ENCODE measurements around the gene ABCD3. TPM values are rescaled to one million over a fixed set of nuclear protein-coding genes. Genes with fewer than 3 reads are reported as not detected.

ABCD3 gene
- total RNA-seq, 1 experiment from 2014 or later: 32.2 TPM

DNA sequence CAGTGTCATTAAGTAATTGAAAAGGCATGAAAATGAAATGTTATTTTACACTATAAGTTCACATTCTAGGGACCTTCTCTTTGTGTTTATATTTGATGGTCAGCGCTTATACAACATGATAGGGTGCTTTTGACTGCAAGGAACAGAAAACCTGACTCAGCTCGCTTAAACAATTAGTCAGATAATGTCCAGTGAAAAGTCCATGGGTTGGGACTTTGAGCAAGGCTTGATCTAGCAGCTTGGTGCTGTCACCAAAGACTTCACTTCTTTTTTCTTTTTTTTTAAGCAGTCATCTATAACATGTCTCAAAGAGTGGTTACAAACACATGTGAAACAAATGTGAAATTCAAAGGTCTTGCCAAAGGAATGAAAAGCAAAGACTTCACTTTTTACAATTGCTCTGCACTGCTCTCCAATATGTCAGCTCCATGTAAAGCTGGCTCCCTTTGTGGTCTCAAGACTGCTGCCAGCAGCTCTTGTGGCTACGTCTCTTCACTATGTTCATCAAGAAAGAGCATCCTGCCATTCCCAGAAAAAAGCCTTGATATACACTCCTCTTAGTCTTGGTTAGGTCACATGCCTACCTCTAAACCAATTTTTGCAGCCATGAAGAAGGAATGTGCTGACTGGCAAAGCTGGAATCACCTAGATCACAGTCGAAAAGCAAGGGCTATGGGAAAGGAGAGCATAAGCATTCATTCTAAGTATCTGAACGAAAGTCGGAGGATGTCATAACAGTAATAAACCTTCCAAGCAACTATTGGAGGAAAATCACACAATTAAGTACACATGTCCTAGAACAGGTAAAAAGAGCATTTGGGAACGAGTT, 108.2 kb downstream of the ABCD3 start:
- no peak for DNase-seq (ENCODE audit: low read depth)

DNA sequence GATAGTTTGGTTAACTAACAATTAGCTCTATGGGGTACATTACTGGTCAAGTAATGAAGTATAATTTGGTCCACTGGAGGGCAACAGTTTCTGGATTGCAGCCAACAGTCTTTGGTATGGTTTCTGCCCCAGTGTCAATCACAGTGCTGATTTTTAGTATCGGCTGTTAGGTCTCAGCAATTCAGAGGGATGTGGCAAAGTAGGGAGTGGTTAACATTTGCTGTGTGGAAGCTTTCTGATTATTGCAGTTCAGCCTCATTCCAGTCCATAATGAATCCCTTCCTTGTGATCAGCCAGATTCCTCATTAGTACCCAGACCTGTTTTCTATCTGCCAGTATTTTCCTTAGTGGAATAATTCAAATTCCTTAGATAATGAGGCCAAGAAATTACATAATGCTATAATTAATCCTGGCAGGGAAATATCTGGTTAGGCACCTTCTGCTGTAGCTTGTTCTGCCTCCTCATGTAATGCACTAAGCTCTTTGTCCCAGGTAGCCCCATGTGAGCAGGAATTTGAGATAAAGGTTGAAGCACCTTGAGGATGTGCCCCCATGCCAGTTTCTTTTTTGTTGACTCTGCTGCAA, 109.3 kb downstream of the ABCD3 start:
- DNase-seq (ENCODE audit: low read depth): no peak

DNA sequence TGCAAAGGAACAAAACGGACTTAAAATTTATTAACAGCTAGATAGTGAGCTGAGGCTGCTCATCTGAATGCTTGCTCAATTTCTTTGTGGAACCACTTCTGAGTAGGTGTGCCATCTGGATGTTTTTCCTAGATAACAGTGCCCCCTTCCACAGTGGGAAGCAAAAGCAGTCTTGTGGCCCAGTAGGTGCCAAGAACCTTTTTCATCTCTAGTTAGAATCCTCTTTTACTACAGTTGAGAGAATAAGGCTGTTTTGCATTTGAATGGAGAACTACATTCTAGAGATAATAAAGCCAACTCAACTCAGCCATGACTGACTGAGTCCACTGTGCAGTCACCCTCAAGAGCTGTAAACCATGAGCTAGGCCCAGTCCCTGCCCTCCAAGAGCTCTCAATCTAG, 110.1 kb downstream of the ABCD3 start:
- no peak for DNase-seq (ENCODE audit: low read depth)

DNA sequence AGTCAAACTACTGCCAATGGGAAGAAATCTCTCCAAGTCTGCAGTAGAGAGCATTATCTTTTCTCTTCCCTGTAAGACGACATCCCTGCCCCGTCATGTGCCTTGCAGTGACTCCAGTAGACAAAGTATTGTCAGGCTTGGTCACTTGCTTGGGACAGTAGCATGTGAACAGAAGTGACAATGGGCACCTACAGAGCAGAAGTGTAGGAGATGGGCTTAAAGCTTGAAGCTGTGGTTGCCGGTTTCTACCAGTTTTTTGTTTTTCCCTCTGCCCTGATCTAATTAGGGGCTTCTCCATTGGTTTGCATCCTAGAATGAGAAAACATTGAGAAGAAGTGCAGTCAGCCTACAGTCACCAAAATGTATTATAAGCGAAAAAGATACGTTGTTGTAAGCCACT, 110.6 kb downstream of the ABCD3 start:
- no peak for DNase-seq (ENCODE audit: low read depth)

DNA sequence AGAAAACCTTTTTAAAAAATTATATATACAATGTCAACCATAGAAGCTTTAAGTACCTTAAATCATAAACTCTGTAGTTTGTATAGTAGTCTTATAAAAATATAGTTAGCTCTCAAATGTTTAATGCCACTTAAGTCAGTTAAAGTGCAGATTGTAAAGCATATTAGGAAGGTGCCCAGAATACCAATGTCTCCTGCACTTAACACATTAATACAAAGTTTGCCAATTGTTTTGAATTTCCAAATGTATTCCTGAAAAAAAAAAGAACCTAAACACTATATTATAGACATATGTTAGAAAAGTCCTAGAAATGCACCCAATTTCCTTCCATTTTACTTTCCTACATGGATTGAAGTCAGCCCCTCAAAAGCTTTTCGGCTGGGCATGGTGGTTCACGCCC, 111.2 kb downstream of the ABCD3 start:
- DNase-seq (ENCODE audit: low read depth): no peak

DNA sequence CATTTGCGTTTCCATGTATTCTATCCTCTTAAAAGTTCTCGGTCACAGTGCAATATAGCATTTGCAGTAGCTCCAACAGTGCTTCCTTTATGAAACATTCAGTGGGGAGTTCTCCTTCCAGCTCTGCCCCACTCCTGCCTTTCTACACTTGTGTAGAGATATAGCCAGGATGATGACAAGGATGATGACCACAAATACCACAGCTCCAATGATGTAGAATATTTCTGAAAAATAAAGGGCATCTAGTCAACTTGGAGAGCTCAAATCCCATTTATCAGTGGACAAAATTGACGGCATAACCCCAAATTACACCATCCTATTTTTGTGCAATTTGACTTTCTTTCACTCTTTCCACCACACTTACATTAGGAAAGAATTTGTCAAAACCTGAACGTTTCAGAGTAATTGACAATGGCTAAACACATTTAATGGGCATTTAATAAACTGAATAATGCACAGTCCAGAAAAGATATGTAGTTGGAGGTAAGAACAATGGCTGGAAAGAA, 112.2 kb downstream of the ABCD3 start:
- no peak for DNase-seq (ENCODE audit: low read depth)

DNA sequence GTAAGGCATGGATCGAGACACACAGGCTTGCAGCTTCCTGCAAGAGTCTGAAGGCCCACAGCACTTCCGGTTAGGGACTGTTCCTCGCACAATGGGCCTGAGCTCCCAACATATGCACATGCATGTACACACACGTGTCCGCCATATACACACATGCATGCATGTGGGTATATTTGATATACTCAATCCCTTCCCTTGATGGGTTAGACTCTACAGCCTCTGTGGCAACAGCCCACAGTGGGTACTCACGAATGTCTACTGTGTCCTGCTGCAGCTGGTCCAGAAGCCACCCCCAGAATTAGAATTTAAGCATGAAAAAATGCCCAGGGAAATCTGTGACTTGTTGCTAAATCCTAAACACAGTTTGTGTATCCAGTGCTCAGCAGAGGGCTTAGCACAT, 113.5 kb downstream of the ABCD3 start:
- no peak for DNase-seq (ENCODE audit: low read depth)

DNA sequence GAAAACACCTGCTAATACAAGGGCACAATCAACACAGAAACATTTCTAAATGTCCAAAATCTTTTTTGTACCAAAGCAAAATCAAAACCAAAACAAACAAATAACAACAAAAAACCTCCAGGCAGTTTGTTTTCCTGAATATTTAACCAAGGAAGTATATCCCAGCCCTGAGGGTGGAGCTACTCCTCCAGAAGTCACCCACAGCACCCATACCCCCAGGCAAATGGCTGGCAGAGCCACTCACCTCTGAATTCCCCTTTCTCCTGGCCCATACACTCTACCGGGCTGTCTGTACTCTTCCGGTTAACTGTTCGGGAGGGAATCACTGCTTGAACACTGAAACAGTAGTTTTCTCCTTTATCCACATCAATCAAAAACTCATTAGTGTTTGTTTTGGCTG, 113.9 kb downstream of the ABCD3 start:
- DNase-seq (ENCODE audit: low read depth): no peak

DNA sequence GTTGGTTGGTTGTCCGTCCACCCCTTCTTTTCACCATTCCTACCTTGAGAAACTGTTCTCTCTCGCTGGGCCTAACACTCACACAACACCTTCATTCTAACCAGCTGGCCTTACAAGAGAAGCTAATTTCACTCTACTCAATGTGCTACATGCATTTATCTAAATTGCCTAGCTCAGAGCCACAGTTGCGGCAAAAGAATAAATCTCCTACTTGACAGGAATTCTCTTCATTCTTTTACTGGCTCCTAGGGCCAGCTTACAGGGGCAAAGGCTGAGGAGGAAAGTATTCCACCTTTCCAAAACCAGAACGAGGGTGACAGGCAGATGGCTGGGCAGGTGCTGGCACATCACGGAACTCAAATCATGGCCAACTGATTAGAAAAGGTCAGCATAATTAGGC, 116.9 kb downstream of the ABCD3 start:
- DNase-seq (ENCODE audit: low read depth): no peak

DNA sequence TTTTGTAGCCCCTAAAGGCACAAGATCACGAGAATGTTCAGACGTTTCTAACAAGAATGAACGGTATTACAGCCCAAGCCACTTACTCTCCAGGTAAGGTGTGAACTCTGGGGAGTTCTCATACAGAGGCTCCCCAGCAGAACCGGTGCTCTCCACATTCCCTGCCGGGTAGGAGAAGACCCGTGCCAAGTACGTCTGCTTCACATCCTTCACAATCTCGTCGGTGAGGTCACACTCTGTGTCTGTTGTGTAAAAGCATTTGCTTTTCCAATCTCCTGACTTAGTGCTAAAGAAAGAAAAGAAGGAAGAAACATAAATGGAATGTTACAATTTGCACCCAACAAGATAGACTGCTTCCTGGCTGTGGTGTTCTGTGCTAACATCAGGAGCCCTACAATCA, 117.7 kb downstream of the ABCD3 start:
- DNase-seq (ENCODE audit: low read depth): no peak

DNA sequence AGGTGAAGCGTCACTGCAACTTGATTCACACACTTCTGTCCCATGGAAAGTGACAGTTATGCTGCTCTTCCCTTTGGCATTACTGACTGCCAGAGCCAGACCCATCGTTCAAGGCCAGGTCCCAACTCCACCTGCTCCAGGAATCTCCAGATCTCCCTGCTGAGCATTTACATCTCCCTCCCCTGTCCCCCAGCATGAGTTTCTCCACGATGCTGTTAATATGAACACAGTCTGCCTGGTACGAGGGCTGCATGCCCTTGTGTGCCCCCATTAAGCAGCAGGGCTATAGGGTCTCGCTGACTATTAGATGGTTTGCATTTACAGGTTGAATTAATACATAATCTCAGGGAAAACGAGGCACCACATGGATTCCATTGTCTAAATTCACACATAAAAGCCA, 119.1 kb downstream of the ABCD3 start:
- no peak for DNase-seq (ENCODE audit: low read depth)

DNA sequence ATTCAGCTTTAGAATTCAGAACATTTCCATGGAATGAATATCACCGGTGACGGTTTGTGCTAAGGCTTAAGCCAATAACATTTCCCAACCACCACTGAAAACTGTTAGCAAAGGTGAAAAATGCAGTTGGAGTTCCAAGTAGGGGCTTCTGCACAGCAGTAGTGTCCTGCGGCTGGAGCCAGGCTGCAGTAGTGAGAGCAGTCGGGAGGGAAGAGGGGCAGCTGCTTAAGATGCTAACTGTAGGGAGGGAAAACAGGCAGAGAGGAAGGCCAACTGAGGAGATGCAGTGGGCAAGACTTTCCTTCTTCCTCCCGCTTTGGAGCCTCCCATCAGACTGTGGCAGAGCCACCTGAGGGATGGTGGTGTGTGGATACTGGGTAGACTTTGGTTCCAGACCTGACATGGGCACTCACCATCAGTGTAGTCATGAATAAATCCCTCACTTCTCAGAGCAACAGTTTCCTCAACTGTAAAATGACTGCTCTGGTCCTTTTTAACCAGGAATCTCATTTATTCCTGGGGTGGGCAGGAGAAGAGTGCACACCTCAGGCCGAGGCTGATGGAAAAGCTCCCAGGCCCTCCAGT, 120.1 kb downstream of the ABCD3 start:
- DNase-seq (ENCODE audit: low read depth): no peak

DNA sequence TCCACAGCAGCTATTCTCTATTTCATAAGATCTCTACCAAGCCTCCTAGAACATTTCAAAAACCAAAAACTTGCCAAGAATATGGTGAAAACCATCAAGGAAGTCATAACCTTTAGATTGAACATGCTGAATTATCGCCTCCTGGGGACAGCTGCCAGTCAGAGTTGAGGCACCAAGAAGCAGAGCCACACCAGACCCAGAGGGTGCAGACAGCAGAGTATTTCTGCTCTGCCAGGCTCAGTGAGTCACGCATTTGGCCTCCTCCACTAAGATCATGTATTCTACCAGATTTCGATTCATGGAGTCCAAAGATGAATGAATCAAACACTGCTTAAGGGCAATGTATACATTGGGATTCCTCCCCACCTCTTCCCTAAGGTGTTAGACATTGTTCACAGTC, 121.3 kb downstream of the ABCD3 start:
- peak; percentile 74 for DNase-seq (ENCODE audit: low read depth)

DNA sequence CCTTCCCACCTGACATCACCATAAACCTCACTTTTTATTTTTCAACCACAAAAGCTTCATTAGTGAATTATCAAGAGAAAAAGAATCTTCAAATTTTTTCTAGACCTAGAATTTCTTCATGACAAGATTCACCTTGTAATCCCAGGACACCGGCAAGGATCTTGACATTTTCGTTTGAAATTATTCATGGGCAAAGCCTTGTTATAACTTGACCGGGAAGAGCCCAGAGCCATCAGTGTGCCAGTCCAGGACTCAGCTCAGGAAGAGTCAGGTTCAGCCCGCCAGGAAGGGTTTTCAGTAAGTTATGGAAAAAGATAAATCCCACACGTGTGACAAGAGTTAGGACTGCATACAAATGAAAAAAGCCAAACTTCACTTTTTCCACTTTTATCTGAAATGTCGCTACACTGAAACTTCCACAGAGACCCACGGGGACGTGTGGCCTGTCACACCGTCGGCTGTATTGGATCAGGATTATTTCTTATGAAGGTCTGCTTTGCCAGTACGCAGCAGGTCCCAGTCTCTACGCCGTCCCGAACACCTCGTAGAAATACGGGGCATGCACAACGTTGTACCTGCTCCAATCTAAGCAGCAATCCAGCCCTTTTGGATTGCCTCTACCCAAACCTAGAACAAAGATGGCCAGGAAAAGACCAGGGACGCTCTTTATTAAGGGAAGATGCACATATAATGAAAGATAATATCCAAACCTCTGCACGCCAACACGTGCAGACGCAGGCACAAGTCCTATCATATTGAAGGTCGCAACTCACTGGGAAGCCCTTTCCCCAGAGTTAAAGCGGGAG, 122.5 kb downstream of the ABCD3 start:
- DNase-seq (ENCODE audit: low read depth): peak; percentile 32

DNA sequence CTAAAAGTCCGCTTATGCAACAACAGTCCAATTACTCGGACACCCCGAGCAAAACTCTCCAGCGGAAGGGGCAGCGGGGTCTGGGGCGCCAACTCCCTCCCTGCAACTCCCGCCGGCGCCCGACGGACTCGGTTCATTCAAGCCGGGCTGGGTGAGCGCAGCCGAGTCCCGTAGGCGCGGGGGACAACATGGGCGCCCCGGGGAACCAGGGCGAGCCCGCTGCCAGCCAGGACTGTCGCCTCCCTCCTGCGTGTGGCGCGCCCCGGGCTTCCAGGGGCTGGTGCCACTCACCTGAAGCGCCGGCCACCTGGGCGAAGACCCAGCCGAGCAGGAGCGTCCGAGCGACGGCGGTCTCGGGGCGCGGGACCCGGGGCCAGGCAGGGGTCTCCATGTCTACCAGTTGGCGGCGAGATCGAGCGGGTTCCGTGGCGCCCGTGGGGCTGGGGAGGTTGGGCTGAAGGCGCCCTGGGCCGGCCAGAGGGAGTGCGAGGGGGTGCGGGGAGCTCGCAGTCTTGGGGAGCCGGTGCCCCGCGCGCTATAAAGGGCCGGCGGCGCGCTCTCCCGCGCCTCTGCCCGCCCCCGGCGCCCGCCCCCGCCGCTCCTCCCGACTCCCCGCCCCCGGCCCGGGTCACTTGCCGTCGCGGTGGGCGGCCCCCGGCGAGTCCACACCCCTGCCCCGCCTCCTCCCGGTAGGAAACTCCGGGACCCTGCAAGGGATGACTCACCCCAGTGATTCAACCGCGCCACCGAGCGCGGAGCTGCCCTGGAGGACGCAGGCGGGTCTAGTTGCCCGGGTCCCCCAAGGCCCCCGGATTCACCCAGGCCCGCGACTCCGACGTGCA, 123.3 kb downstream of the ABCD3 start, which contains the start of gene F3:
F3 (minus strand) TSS at position 514 of the 842 bp plus-strand sequence; CDS start at position 391, 123 bp downstream.
- peak; percentile 82 for DNase-seq (ENCODE audit: low read depth)

DNA sequence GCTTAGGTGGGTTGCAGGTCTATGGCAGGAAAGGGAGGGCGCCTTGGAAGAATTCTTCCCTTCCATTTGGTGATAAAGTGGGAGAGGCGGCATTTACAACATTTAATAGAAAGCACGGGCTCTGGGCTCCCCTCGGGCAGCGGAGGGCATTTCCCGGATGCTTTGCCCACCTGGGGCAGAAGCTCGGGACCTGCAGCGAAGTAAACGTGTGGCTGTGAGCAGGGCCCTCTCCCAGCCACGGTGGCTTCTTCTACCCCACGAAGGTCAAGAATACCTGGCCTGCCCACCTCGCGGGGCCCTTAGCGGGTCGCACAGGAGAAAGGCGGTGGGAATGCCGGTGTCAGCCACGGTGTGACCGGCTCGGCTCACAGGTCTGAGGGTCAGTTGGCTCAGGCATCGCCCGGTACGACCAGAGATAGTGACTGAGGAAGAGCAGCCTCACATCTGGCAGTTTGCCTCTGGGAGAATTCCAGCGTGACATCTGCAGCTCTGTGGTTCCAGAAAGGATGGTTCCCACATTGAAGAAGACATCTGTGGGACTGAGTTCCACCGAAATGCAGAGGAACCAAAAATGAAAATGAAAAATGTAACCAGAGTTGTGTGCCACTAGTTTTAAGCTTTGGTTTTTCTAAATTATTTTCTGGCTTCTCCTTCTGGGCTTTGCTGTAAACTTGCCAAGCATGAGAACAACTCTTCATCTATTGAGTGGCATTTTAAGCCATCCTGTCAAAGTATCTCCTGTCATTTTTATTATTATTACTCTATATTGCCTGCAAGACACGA, 124.1 kb downstream of the ABCD3 start:
- peak; percentile 22 for DNase-seq (ENCODE audit: low read depth)

DNA sequence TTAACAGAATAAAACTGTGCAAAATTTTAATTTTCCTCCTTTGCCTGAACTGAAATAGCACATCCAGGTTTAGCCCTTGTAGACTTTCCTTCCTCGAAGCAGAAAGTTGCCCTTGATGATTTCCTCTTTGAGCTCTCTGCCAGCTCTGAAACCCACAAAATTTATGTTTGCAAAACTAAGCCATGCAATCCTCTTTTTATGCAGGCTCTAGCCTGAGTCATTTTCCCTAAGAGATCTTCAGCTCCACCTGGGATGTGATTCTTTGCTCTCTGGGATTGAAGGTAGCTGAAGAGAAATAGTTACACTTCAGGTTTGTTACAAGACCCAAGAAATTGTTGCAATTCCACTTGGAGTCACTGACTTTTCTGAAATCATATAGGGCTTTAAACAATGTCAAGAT, 124.8 kb downstream of the ABCD3 start:
- peak; percentile 78 for DNase-seq (ENCODE audit: low read depth)

DNA sequence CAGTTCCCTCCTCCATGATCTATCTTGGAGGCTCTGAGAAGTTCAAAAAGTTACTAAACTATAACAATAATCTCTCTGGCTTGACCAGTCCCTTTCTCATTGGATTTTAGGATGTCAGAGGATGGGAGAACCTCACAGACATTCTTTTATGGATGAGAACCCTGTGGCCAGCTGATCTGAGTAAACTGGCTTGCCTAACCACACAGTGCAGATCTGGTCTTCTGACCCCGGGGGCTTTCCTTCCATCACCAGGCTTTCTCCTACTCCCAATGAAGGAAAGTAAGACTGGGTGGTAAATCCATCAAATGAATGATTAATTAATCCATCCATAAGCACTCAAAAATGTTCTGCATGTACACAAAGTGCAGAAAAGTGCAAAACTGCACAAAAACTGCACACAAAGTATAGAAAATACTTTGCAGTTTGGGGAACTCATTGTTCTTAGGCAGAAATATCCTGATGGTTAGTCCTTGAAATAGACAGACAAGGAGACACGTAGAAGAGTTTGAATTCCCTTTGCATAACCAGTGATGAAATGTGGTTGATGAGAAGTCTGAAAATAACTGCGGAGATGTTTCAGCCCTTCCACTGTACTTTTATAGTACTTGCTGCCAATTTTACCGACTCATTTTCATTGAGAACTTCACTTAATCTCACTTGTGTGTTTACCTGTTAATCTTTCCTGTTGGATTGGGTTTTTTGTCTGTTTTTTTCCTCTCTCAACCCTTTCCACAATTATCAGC, 125.9 kb downstream of the ABCD3 start:
- DNase-seq (ENCODE audit: low read depth): peak; percentile 29

Data from HT1080 (cell line).